Tibial nerve (tissue), 4 donors: ENCODE measurements around the gene VAT1L. TPM values are rescaled to one million over a fixed set of nuclear protein-coding genes. Genes with fewer than 3 reads are reported as not detected.

Experiments
- DNase-seq, 2 donors: peaks; one replicate each; pipeline ENCODE4 v3.0.0-alpha.2; 2019; ENCODE audit warnings: low spot score in 2 of 2
- H3K27ac ChIP-seq, 4 donors: fragments of 200-600 bp; sonication (generic) in 3 of 4; one replicate each; pipeline ENCODE4 v1.5.1; 2017 to 2019; ENCODE audit warnings: mild to moderate bottlenecking in 1 of 4
- H3K27me3 ChIP-seq, 2 donors: fragments of 200-600 bp; sonication (generic) in 1 of 2; one replicate each; pipeline versions ENCODE4 v1.5.1 to v1.6.0; 2017 to 2019
- H3K36me3 ChIP-seq, 3 donors: fragments of 200-600 bp; sonication (generic); one replicate each; pipeline ENCODE4 v1.5.1; 2018 to 2019
- H3K4me1 ChIP-seq, 4 donors: fragments of 200-600 bp; sonication (generic) in 3 of 4; one replicate each; pipeline ENCODE4 v1.5.1; 2017 to 2019
- H3K4me3 ChIP-seq, 4 donors: fragments of 200-600 bp; sonication (generic) in 3 of 4; one replicate each; pipeline ENCODE4 v1.5.1; 2017 to 2019; ENCODE audit warnings: mild to moderate bottlenecking in 1 of 4, moderate library complexity in 1 of 4
- H3K9me3 ChIP-seq, 4 donors: fragments of 200-600 bp; sonication (generic) in 3 of 4; one replicate each; pipeline ENCODE4 v1.5.1; 2017 to 2019
- CTCF ChIP-seq, 5 experiments: fragments of 200-600 bp in 3 of 5; fragments of 450-650 bp in 2 of 5; sonication (generic) in 3 of 5; IDR thresholded peaks; one replicate each; pipeline ENCODE4 v1.5.1; 2016 to 2019; ENCODE audit warnings: antibody characterized with exemption in 5 of 5, mild to moderate bottlenecking in 3 of 5, moderate library complexity in 2 of 5
- EP300 ChIP-seq, 2 donors: sonication (generic); formaldehyde crosslinking; IDR thresholded peaks; one replicate each; pipeline ENCODE4 v1.6.1; 2017; ENCODE audit warnings: antibody characterized with exemption in 2 of 2, mild to moderate bottlenecking in 1 of 2
- POLR2A ChIP-seq, 2 donors: fragments of 450-650 bp; IDR thresholded peaks; one replicate each; pipeline ENCODE4 v1.6.1; 2017; ENCODE audit warnings: antibody characterized with exemption in 2 of 2, mild to moderate bottlenecking in 2 of 2, moderate library complexity in 2 of 2
- WGBS, 2 donors: methylation state at CpG; one replicate each; pipeline ENCODE4 v1.1.5; 2018; 5-methylcytosine and 5-hydroxymethylcytosine counted together
- total RNA-seq, 4 donors: library from RNA; depleted of rRNA; stranded (reverse); fragments of >200 nt; gene quantifications; one replicate each; pipeline ENCODE4 v1.1.0, GENCODE V29; 2016

VAT1L gene
- total RNA-seq, 4 donors from 2014 or later: 7.2 to 21.6 (median 19.5) TPM

- Histone ChIP-seq H3K4me3 (no peak overlapping the region), H3K27me3 (no peaks in the 10 kb centered on the region), H3K4me1 (no peaks in the 10 kb centered on the region), H3K9me3 (no peaks in the 10 kb centered on the region), H3K36me3 (no peaks in the 10 kb centered on the region), H3K27ac (no peak overlapping the region)
- no peak for TF ChIP-seq EP300 (IDR thresholded peaks at IDR 0.05)
- no peak for TF ChIP-seq CTCF (IDR thresholded peaks at IDR 0.05)
- TF ChIP-seq POLR2A (IDR thresholded peaks at IDR 0.05): no peak
- 46 to 47% methylated on average over 16 of the region's 16 CpGs for WGBS, 2 donors
- DNase-seq: no peak
These were observed 175.1 kb downstream of the VAT1L start for GRCh38 chr16:77963185-77964044.

- H3K4me3 ChIP-seq: no peak overlapping the region
- H3K4me1 ChIP-seq: no peaks in the 10 kb centered on the region
- no peaks in the 10 kb centered on the region for H3K36me3 ChIP-seq
- no peak for TF ChIP-seq EP300 (IDR thresholded peaks at IDR 0.05)
- TF ChIP-seq POLR2A (IDR thresholded peaks at IDR 0.05): no peak
- no peak for TF ChIP-seq CTCF (IDR thresholded peaks at IDR 0.05)
- H3K27me3 ChIP-seq: no peaks in the 10 kb centered on the region
- DNase-seq: no peak
- WGBS, 2 donors: 62 to 63% methylated on average over 3 of the region's 3 CpGs
- H3K9me3 ChIP-seq: no peaks in the 10 kb centered on the region
- no peak overlapping the region for H3K27ac ChIP-seq
These were observed 177.0 kb downstream of the VAT1L start for GRCh38 chr16:77965346-77965745.

DNA sequence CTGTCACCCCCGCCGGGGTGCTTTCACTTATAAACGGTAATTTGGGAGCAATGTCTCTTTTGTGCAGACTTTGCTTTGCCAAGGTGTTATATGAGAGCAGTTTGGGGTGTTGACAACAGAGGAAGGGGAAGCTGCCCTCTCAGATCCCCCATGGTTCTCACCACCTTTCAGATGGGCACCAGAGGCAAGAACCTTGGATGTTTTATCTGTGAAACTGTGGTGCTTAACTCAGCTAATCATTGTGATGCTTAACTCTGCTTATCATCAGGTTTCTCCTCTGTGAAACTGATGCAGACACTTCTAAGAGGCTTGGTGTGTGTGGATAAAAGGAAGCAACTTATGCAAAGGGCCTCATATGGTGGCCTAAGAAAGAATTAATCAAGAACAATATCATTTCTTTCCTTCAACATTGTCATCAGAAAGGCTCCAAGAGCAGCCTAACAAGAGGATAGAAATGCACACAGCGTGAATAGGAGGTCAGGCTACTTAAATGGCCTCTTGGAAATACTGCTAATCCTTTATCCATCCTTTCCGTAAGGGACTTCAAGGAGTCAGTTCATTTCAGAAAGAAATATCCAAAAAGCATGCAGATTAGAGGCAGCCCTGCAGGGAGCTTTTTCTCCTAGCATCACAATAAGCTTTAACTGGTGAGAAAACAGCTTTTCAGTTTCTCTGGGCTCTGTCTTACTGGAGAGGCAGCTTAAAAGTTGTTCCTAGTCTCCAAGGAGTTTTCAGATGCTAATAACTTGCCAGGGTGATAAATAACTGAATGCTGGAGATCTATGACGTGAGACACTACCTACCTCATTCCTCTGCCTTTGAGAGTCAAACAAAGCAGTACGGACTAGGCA is 178.9 kb downstream of the VAT1L start:
- H3K9me3 ChIP-seq: no peaks in the 10 kb centered on the region
- DNase-seq: no peak
- H3K27ac ChIP-seq: no peak overlapping the region
- H3K4me1 ChIP-seq: peaks cover 0 to 6% (median 0%) of the 10 kb centered on the region in 4 donors
- 58 to 68% methylated on average over 7 of the region's 7 CpGs for WGBS, 2 donors
- H3K27me3 ChIP-seq: no peaks in the 10 kb centered on the region
- H3K4me3 ChIP-seq: no peak overlapping the region
- no peak for TF ChIP-seq POLR2A (IDR thresholded peaks at IDR 0.05)
- TF ChIP-seq EP300 (IDR thresholded peaks at IDR 0.05): no peak
- no peak for TF ChIP-seq CTCF (IDR thresholded peaks at IDR 0.05)
- H3K36me3 ChIP-seq: no peaks in the 10 kb centered on the region

DNA sequence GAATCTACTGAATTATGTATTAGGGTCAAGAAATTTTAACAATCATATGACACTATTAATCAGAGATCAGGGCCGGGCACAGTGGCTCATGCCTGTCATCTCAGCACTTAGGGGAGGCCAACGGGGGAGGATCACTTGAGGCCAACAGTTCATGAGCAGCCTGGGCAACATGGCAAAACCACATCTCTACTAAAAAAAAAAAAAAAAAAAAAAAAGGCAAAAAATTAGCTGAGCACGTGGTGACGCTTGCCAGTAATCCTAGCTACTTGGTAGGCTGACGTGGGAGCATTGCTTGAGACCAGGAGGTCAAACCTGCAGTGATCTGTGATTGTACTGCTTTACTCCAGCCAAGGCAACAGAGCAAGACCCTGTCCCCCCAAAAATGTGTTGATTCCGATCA is 181.5 kb downstream of the VAT1L start:
- H3K27me3 ChIP-seq: no peaks in the 10 kb centered on the region
- no peak for DNase-seq
- peaks cover 0 to 6% (median 0%) of the 10 kb centered on the region in 4 donors for H3K4me1 ChIP-seq
- H3K4me3 ChIP-seq: no peak overlapping the region
- WGBS, 2 donors: 68 to 74% methylated on average over 6 of the region's 6 CpGs
- H3K27ac ChIP-seq: no peak overlapping the region
- no peaks in the 10 kb centered on the region for H3K9me3 ChIP-seq
- no peak for TF ChIP-seq CTCF (IDR thresholded peaks at IDR 0.05)
- no peak for TF ChIP-seq POLR2A (IDR thresholded peaks at IDR 0.05)
- no peak for TF ChIP-seq EP300 (IDR thresholded peaks at IDR 0.05)
- no peaks in the 10 kb centered on the region for H3K36me3 ChIP-seq

DNA sequence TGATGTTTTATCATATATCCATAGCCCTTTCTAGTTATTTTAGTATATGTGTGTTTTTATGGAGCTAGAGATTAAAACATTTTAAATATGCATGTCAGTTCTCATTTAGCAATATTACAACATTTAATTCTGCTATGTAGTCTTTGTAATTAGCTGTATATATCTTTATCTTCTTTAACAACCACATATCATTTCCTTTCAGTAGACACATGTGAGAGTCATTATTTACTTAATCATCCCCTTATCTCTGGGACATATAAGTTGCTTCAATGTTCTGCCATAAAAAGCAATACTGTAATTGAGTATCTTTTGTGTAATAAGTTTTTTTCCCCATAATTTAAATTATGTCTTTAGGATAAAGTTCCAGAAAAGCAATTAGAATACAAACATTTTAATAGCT is 182.0 kb downstream of the VAT1L start:
- Histone ChIP-seq H3K4me3 (no peak overlapping the region), H3K27me3 (no peaks in the 10 kb centered on the region), H3K36me3 (no peaks in the 10 kb centered on the region), H3K27ac (no peak overlapping the region), H3K4me1 (peaks cover 0 to 6% (median 0%) of the 10 kb centered on the region in 4 donors), H3K9me3 (no peaks in the 10 kb centered on the region)
- TF ChIP-seq EP300 (IDR thresholded peaks at IDR 0.05) (no peak), POLR2A (IDR thresholded peaks at IDR 0.05) (no peak)
- DNase-seq: no peak
